Renal pelvis (tissue), 4 donors: Measurements from ENCODE around the gene ABHD12. TPM values are rescaled to one million over a fixed set of nuclear protein-coding genes. Genes with fewer than 3 reads are reported as not detected.

Experiments
- DNase-seq: peaks from one replicate; pipeline ENCODE4 v3.0.0-alpha.2; 2013
- polyA plus RNA-seq, 3 donors: library from polyadenylated mRNA; unstranded; fragments of 120-200 nt; gene quantifications; one replicate each; pipeline ENCODE4 v1.2.1, GENCODE V29; 2013; ENCODE audit not compliant: insufficient read length in 3 of 3

The ABHD12 gene
- polyA plus RNA-seq, 3 donors: 43.2 to 54.4 (median 45.2) TPM

DNA sequence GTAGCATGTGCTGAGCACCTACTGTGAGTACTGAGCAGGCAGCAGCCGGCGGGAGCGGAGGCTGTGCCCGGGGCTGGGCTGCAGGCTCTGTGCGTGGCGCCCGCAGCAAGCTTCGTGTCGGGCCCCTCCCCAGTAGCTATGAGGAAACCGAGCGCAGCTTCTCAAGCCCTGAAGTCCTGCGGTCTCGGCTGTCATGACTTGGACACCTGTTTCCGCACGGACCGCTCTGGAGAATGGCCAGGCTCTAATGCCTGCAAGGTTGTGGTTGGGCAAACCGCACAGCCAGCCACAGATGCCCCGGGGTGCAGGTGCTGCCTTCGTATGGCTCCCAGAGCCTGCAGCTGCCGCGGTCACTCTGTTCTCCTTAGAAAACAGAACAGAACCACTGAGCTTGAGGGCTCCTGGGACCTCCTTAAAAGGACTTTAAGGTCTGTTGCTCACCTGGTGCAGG, 109.1 kb downstream of the ABHD12 start:
- DNase-seq: no peak

GRCh38 chr20:25280574-25281535, 109.8 kb downstream of the ABHD12 start:
- no peak for DNase-seq

GRCh38 chr20:25280051-25280573, 110.5 kb downstream of the ABHD12 start:
- peak; percentile 31 for DNase-seq

DNA sequence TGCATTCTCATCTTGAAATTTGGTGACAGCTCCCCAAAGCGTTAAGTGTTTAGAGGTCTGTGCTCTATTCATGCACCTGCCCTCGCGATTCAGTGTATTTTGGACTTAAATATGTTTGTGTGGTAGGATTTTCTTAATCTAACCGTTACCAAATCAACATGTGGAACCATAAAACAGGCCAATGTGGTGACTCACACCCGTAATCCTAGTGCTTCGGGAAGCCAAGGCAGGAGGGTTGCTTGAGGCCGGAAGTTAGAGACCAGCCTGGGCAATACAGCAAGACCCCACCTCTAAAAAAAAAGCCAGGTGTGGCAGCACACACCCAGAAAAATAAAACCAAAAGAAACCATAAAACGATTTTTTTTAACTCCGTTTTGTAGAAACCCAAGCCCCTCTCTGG, 111.2 kb downstream of the ABHD12 start:
- DNase-seq: no peak

DNA sequence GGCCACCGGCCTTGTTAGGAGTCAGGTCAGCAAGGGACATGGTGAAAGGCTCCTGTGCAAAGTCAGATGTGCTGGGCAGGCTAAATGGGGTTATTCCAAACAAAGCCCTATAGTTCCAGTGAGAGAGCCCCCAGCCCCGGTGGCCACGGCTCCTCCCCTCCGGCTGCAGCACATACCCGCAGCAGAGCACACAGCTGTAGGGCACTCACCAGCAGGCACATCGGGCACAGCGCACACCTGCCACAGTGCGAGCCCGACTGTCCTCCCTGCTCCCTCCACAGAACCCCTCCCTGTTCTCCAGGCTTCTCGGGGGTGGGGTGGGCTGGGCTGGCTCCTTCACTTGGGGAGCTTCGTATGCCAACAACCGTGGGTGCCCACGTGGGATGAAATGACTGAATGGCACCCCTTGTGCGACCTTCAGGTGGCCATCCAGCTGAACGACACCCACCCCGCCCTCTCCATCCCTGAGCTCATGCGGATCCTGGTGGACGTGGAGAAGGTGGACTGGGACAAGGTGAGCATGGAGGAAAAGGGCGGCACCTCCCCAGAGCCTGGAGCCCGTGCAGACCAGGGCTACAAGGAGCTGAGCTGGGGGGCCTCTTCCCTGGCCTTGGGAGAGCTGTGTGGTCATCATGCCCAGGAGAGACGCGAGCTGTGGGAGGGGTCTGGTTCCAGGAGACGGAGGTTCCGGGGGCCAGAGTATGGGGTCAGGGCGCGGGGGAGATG, 111.8 kb downstream of the ABHD12 start:
- DNase-seq: no peak

DNA sequence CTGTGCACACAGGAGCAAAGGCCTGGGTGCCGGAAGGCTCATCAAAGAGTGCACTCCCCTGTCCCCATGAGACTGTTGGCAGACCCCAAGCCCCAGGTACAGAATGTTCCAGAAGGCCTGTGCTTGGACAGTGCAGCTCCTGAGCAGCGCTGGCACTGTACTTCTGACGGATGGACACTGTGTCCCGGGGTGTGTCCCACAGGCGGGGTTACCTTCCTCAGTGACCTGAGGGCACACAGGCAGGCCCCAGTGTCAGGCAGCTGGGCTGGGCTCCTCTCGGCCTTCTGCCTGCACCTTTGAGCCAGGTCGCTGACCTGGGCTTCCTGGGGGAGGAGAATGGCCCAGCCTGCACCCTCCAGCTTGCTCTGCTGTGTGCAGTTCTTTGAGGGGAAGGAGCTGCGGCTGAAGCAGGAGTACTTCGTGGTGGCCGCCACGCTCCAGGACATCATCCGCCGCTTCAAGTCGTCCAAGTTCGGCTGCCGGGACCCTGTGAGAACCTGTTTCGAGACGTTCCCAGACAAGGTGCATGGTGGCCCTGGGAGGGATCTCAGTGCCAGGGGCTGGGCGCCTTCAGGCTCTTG, 112.6 kb downstream of the ABHD12 start:
- no peak for DNase-seq

DNA sequence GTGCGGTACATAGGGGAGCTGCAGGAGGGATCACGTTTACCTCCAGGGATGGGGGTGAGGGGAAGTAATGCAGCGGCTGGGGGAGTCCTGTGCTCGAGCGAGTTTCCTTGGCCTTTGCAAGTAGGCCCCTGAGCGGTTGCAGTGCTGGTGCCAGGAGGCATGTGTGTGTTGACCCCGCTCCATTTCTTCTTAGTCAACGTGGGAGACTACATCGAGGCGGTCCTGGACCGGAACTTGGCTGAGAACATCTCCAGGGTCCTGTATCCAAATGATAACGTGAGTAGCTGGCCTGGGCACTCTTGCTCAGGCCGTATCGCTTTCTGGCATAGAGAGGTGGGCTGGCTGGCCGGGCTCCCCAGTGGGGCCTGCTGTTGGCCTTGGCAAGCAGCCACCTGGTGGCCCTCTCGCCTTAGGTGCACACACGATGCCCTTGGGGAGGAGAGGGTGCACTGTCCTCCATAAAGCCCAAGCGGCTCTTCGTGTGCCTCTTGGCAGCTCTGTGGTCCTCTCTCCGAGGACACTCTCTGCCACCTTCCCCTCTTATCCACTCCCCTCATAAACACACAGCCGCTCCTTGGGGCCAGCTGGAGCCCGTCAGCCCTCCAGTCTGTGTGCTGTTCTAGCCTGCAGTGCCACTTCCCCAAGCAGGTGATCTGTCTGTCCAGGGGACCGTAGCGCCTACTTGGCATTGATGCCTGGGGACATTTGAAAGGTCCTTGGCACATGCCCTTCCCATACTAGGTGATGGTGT, 113.4 kb downstream of the ABHD12 start:
- DNase-seq: no peak

DNA sequence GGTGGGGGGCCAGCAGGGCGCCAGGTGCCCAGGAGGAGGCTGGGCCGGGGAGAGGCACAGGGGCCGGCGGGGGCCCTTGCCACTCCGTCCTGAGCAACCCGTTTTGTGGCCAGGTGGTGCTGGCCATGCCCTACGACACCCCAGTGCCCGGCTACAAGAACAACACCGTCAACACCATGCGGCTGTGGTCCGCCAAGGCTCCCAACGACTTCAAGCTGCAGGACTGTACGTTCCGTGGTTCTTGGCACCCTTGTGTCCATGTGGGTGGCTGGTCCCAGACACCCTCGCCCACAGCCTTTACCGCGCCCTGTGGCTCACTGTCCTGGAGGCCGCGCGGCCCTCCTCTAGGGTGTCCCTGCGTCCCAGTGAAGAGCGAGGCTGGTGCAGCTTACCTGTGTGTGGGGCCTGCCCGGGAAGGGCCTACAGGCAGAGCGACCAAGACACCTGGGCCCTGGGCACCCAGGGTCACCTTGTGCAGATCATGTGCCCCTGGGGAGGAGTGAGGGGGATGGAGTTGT, 114.0 kb downstream of the ABHD12 start:
- DNase-seq: no peak

GRCh38 chr20:25275813-25276532, 114.7 kb downstream of the ABHD12 start:
- no peak for DNase-seq

DNA sequence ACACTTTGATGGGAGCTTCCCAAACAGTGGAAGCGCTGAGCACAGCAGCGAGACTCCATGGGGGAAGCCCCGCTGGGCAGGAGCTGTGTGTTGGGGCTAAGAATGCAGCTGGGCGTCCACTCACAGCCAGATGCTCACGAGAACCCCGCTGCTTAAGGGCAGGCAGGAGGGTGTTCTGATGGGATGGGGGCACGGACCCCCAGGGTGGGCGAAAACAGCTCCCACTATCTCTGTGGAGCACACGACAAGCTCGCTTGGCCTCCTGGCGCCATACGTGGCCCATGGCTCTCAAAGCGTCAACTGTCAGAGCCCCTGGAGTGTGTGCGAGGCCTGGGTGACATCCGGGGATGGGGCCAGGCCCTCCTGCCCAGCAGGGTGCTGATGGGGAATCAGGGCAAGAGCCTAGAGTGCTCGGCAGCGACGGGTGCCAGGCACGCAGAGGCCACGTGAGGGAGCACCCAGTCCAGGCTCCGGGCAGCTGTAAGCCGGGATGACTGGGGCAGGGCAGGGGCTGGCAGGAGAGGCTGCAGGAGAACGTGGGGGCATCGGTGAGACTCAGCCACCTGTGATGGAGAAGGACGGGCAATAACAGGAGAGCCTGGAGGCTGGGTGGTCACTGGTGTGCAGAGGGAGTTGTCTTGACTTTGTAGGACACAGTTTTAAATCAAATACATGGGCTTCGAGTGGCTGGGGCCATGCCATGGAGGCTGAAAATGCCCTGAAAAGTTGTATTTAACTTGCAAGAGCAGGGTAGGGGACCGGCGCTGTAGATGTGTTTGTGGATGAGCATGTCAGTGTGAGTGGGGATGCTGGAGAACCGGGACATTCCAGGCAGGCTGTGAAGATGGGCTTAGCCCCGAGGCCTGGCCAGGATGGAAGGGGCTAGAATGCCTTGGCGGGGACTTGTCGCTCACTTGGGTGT, 115.5 kb downstream of the ABHD12 start:
- DNase-seq: no peak

- no peak for DNase-seq
Measured at GRCh38 chr20:25274481-25274880, 116.2 kb downstream of the ABHD12 start.

DNA sequence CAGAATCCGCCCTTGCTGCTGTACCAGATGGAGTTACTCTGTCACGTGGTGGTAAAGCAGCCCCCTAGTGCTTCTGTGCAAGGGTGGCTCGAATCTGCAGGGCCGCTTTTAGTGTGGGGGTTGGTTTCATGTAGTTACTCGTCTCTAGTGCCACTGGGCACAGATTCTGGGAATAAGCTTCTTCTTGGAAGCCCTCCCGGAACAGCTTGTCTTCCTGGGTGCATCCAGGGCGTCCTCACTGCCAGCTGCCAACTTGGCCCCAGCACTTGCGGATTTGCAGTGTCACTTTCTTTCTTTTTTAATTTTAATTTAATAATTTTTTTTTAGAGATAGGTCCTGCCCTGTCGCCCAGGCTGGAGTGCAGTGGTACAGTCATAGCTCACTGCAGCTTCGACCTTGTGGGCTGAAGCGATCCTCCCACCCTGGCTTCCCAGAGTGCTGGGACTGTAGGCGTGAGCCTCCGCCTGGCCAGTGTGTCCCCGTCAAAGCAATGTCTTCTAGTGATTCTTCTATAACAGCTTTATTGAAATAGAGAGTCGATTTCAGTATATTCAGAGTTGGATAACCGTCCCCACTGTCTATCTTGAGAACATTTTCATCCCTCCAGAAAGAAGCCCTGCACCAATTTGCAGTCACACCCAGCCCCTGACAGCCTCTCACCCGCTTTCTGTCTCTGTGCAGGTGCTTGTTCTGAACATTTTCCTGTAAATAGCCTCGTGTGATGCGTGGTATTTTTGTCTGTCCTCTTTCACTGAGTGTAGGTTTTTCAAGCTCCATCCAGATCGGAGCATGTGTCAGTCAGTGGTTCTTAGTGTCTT, 116.9 kb downstream of the ABHD12 start:
- DNase-seq: no peak

- no peak for DNase-seq
Measured at GRCh38 chr20:25273046-25273445, 117.6 kb downstream of the ABHD12 start.

- no peak for DNase-seq
Measured at GRCh38 chr20:25272223-25273000, 118.2 kb downstream of the ABHD12 start.

DNA sequence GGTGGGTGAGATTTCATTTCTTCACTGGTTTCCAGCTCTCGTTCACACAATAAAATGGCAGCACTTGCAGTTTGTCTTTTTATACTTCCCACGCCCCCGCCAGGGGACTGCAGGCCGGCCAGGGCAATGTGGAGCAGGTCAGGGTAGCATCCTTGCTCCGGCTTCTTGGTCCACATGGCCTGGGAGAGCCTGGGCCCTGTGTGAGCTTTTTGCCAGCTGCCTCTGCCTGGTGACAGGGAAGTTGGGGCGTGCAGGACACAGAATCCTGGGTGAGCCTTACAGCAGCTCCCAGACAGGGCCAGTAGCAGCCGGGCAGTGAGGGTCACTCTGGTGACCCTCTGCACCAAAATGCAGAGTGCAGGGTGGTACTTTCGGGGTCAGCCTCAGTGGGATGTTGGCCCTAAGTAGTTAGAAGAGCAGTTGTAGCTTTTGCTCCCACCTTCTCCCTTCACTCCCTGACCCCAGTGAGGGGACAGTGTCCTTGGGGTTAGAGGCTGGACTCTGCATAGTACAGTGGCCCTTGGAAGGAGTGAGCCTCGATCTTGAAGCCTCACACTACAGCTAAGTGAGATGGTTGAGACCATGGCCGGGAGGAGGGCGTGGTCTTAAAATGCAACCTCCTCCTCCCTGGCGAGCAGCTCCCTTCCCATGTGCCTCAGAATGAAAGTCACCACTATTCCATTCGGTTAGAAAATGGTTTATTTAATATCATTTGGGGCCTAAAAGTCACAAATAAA, 119.0 kb downstream of the ABHD12 start:
- no peak for DNase-seq

DNA sequence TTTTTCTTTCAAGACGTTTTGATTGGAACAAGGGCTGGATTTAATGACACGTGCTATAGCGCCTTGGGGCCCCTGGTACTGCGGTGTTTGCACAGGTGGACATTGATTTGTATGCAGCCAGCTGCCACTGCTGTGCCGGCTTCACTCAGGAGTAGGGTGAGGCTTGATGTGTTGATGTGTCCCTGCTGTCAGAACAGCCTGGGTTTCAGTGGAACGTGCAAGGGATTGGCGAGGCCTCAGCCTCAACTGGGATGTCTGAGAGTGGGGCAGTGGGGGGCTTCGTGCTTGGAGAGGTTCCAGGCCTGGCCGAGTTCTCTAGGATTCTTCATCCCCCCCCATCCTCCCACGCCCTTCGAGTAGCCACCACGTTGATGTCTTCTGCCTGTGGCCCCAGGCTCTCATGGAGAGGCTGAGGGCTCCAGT, 119.8 kb downstream of the ABHD12 start:
- no peak for DNase-seq

GRCh38 chr20:25269833-25270170, 120.8 kb downstream of the ABHD12 start:
- no peak for DNase-seq
